HEK293 (cell line): ENCODE results near the gene PCSK9.
A peak's percentile ranks its signal among the peaks of the same experiment; 100 is the strongest.

Experiments used
- CTCF ChIA-PET: fragments of 350-600 bp; formaldehyde crosslinking; extraction: SDS; loops from one replicate; lab custom pipeline; 2021; ENCODE audit warnings: antibody characterized with exemption; lab: Yijun Ruan, JAX
- POLR2A ChIA-PET: fragments of 300-600 bp; formaldehyde crosslinking; extraction: SDS; loops from one replicate; lab custom pipeline; 2020; ENCODE audit warnings: antibody characterized with exemption, inconsistent platforms; lab: Yijun Ruan, JAX
- H3K27ac ChIP-seq: fragments of 200-500 bp; sonication (Bioruptor generic); 2 replicates; pipeline ENCODE4 v1.5.1; 2014; ENCODE audit warnings: low read depth, low read length, control low read depth, inconsistent platforms; ENCODE audit errors: extremely low read depth
- H3K36me3 ChIP-seq, 2 experiments: fragments of 200-500 bp in 1 of 2; sonication (Bioruptor generic) in 1 of 2; 1 replicate in 1 of 2; 2 replicates in 1 of 2; pipeline ENCODE4 v1.5.1; 2014 to 2017; ENCODE audit warnings: inconsistent platforms in 2 of 2, low read length in 2 of 2; ENCODE audit not compliant: control insufficient read depth in 2 of 2, insufficient read depth in 1 of 2
- H3K4me1 ChIP-seq: fragments of 200-500 bp; sonication (Bioruptor generic); 2 replicates; pipeline ENCODE4 v1.5.1; 2014; ENCODE audit warnings: mild to moderate bottlenecking, low read length, inconsistent platforms; ENCODE audit not compliant: control insufficient read depth, insufficient read depth
- H3K4me3 ChIP-seq: 2 replicates; pipeline ENCODE4 v1.5.1; 2011; ENCODE audit warnings: low read depth, mild to moderate bottlenecking, control low read depth, low read length, moderate library complexity
- H3K9me3 ChIP-seq: fragments of 200-500 bp; sonication (Bioruptor generic); 2 replicates; pipeline ENCODE4 v1.5.1; 2014; ENCODE audit warnings: low read depth, low read length, inconsistent platforms; ENCODE audit not compliant: control insufficient read depth, insufficient read depth
- GLI2 ChIP-seq: fragments of 450-650 bp; formaldehyde crosslinking; IDR thresholded peaks from 2 replicates; pipeline ENCODE4; 2017; ENCODE audit warnings: missing biosample characterization, missing genetic modification characterization, low read depth, borderline replicate concordance
- KLF10 ChIP-seq: fragments of 450-650 bp; IDR thresholded peaks from 2 replicates; pipeline ENCODE4 v1.5.1; 2018; ENCODE audit warnings: missing biosample characterization, mild to moderate bottlenecking, missing genetic modification characterization
- SP3 ChIP-seq: fragments of 450-650 bp; formaldehyde crosslinking; IDR thresholded peaks from 2 replicates; pipeline ENCODE4 v1.5.1; 2016; ENCODE audit warnings: missing biosample characterization, missing genetic modification characterization
- ZFHX2 ChIP-seq: fragments of 450-650 bp; formaldehyde crosslinking; conservative IDR thresholded peaks from 2 replicates; pipeline ENCODE4 v1.5.1; 2016; ENCODE audit warnings: missing biosample characterization, missing genetic modification characterization
- ZIC2 ChIP-seq: fragments of 450-650 bp; formaldehyde crosslinking; IDR thresholded peaks from 2 replicates; pipeline ENCODE4 v1.5.1; 2016; ENCODE audit warnings: missing biosample characterization, missing genetic modification characterization
- ZNF114 ChIP-seq: fragments of 450-650 bp; formaldehyde crosslinking; IDR thresholded peaks from 2 replicates; pipeline ENCODE4 v1.5.0; 2017; ENCODE audit warnings: missing biosample characterization, missing genetic modification characterization
- ZNF280D ChIP-seq: fragments of 450-650 bp; formaldehyde crosslinking; IDR thresholded peaks from 2 replicates; pipeline ENCODE4 v1.5.1; 2016; ENCODE audit warnings: missing biosample characterization, missing genetic modification characterization
- ZNF292 ChIP-seq: fragments of 450-650 bp; formaldehyde crosslinking; IDR thresholded peaks from 2 replicates; pipeline ENCODE4 v1.5.1; 2016; ENCODE audit warnings: low read depth, missing biosample characterization, missing genetic modification characterization, borderline replicate concordance
- ZNF416 ChIP-seq: fragments of 450-650 bp; formaldehyde crosslinking; IDR thresholded peaks from 2 replicates; pipeline ENCODE4 v1.5.1; 2016; ENCODE audit warnings: missing biosample characterization, missing genetic modification characterization
- ZNF768 ChIP-seq: fragments of 450-650 bp; formaldehyde crosslinking; IDR thresholded peaks from 2 replicates; pipeline ENCODE4 v1.5.1; 2018; ENCODE audit warnings: missing biosample characterization, mild to moderate bottlenecking, missing genetic modification characterization
- ZNF837 ChIP-seq: fragments of 450-650 bp; formaldehyde crosslinking; IDR thresholded peaks from 2 replicates; pipeline ENCODE4 v1.5.1; 2016; ENCODE audit warnings: missing biosample characterization, missing genetic modification characterization
- TF ChIP-seq, protein P1 (sequence below): IDR thresholded peaks from 2 replicates; pipeline ENCODE4 v1.6.1; 2011; ENCODE audit warnings: mild to moderate bottlenecking, low read depth, low read length, borderline replicate concordance
- TF ChIP-seq, protein P2 (sequence below): fragments of 450-650 bp; formaldehyde crosslinking; IDR thresholded peaks from 2 replicates; pipeline ENCODE4 v1.5.1; 2017; ENCODE audit warnings: missing biosample characterization, missing genetic modification characterization
- TF ChIP-seq, protein P3 (sequence below): fragments of 450-650 bp; formaldehyde crosslinking; IDR thresholded peaks from 2 replicates; pipeline ENCODE4 v1.5.1; 2017; ENCODE audit warnings: missing biosample characterization, missing genetic modification characterization
- TF ChIP-seq, protein P4 (sequence below): fragments of 450-650 bp; formaldehyde crosslinking; IDR thresholded peaks from 2 replicates; pipeline ENCODE4 v1.5.1; 2016; ENCODE audit warnings: missing biosample characterization, missing genetic modification characterization

The PCSK9 gene

DNA sequence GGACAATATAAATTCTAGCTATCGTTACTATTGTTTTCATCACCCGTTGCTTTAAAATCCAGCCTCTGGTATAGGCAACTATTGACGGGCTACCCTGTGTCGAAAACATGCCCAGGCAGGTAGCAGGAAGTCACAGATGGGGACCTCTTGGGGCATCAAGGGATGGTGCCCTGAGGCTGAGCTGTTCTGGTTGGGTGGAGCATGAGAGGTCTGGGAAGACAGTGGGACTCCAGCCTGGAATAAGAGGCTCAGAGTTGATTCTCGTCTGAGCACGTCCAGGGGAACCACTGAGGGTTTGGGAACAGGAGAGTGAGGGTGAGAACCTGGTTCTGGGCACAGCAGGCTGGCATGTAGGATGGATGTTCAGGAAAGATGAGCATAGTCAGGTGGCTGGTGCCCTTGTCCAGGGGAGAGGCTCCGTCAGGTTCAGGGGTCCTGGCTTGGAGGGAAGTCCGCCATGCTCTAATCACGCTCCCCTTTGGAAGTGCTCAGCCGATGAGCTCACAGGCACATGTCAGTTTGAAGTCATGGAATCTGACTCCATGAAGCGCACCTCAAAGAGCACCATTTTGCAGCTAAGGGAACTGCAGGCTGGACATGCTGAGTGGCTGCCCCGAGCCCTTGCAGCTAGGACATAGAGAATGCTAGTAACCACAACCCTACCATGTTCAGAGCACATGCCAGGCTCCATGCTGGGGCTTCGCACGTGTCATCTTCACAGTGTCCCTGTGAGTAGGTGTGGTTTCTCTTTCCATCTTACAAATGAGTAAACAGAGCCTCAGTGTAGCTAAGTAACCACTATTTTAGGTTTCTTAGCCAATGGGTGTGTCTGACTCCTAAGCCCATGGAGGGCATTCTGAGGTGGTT, 21.0 kb downstream of the PCSK9 start:
- no peaks in the 10 kb centered on the region for H3K4me1 ChIP-seq
- H3K36me3 ChIP-seq: no peaks in the 10 kb centered on the region
- ChIA-PET CTCF (interaction anchor here (0.6 to 1.8 kb wide), 7 partner anchors 10 to 115 kb away, joined by 3 to 6 read pairs (median 3); no protein-coding TSS in a partner anchor), POLR2A (no interaction called here)
- TF ChIP-seq KLF10 (tag by site-specific recombination): no peak
- TF ChIP-seq, protein P1, sequence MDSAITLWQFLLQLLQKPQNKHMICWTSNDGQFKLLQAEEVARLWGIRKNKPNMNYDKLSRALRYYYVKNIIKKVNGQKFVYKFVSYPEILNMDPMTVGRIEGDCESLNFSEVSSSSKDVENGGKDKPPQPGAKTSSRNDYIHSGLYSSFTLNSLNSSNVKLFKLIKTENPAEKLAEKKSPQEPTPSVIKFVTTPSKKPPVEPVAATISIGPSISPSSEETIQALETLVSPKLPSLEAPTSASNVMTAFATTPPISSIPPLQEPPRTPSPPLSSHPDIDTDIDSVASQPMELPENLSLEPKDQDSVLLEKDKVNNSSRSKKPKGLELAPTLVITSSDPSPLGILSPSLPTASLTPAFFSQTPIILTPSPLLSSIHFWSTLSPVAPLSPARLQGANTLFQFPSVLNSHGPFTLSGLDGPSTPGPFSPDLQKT: no peak
- TF ChIP-seq SP3 (tag by site-specific recombination): no peak
- no peak for TF ChIP-seq ZNF416 (tag by site-specific recombination)
- no peak for TF ChIP-seq ZFHX2 (tag by site-specific recombination)
- TF ChIP-seq, protein P2, sequence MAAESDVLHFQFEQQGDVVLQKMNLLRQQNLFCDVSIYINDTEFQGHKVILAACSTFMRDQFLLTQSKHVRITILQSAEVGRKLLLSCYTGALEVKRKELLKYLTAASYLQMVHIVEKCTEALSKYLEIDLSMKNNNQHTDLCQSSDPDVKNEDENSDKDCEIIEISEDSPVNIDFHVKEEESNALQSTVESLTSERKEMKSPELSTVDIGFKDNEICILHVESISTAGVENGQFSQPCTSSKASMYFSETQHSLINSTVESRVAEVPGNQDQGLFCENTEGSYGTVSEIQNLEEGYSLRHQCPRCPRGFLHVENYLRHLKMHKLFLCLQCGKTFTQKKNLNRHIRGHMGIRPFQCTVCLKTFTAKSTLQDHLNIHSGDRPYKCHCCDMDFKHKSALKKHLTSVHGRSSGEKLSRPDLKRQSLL (tag by site-specific recombination): no peak
- no peak for TF ChIP-seq ZNF837
- TF ChIP-seq ZNF114 (tag by site-specific recombination): no peak
- TF ChIP-seq GLI2 (tag by site-specific recombination): no peak
- no peak for TF ChIP-seq ZNF292 (tag by site-specific recombination)
- no peak for TF ChIP-seq ZIC2 (tag by site-specific recombination)
- TF ChIP-seq, protein P3, sequence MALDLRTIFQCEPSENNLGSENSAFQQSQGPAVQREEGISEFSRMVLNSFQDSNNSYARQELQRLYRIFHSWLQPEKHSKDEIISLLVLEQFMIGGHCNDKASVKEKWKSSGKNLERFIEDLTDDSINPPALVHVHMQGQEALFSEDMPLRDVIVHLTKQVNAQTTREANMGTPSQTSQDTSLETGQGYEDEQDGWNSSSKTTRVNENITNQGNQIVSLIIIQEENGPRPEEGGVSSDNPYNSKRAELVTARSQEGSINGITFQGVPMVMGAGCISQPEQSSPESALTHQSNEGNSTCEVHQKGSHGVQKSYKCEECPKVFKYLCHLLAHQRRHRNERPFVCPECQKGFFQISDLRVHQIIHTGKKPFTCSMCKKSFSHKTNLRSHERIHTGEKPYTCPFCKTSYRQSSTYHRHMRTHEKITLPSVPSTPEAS: no peak
- TF ChIP-seq, protein P4, sequence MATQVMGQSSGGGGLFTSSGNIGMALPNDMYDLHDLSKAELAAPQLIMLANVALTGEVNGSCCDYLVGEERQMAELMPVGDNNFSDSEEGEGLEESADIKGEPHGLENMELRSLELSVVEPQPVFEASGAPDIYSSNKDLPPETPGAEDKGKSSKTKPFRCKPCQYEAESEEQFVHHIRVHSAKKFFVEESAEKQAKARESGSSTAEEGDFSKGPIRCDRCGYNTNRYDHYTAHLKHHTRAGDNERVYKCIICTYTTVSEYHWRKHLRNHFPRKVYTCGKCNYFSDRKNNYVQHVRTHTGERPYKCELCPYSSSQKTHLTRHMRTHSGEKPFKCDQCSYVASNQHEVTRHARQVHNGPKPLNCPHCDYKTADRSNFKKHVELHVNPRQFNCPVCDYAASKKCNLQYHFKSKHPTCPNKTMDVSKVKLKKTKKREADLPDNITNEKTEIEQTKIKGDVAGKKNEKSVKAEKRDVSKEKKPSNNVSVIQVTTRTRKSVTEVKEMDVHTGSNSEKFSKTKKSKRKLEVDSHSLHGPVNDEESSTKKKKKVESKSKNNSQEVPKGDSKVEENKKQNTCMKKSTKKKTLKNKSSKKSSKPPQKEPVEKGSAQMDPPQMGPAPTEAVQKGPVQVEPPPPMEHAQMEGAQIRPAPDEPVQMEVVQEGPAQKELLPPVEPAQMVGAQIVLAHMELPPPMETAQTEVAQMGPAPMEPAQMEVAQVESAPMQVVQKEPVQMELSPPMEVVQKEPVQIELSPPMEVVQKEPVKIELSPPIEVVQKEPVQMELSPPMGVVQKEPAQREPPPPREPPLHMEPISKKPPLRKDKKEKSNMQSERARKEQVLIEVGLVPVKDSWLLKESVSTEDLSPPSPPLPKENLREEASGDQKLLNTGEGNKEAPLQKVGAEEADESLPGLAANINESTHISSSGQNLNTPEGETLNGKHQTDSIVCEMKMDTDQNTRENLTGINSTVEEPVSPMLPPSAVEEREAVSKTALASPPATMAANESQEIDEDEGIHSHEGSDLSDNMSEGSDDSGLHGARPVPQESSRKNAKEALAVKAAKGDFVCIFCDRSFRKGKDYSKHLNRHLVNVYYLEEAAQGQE (tag by site-specific recombination): no peak
- H3K9me3 ChIP-seq: no peaks in the 10 kb centered on the region
- H3K4me3 ChIP-seq: no peak overlapping the region
- H3K27ac ChIP-seq: no peak overlapping the region

GRCh38 chr1:55061000-55061705, 21.8 kb downstream of the PCSK9 start:
- POLR2A ChIA-PET: no interaction called here
- H3K36me3 ChIP-seq: no peaks in the 10 kb centered on the region
- CTCF ChIA-PET: interaction anchor here (1.1 kb wide), 2 partner anchors 10 to 116 kb away, joined by 3 to 6 read pairs; no protein-coding TSS in a partner anchor

More at GRCh38 chr1:55061000-55061705, 21.8 kb downstream of the PCSK9 start:
- Histone ChIP-seq H3K9me3 (no peaks in the 10 kb centered on the region), H3K4me1 (no peaks in the 10 kb centered on the region), H3K4me3 (no peak overlapping the region), H3K27ac (no peak overlapping the region)
- no peak for TF ChIP-seq ZNF280D (tag by site-specific recombination)
- 0 out of 2 replicates have a peak, but pooled peaks have one; percentile 59 for TF ChIP-seq ZNF768 (tag by site-specific recombination)
